ENCODE measurements around the gene SMG6.

DNA sequence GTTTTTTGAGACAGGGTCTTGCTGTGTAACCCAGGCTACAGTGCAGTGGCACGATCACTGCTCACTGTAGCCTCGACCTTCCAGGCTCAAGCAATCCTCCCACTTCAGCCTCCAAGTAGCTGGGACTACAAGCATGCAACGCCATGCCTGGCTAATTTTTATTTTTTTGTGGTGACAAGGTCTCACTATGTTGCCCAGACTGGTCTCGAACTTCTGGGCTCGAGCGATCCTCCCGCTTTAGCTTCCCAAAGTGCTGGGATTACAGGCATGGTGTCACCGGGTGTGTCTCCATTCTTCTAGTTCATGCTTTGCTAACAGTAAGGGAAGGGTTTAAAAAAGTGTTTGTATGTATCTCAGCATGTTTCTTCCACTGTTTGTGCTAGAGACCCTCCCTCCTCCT, 146.9 kb downstream of the SMG6 start:
- TF ChIP-seq, protein P1, sequence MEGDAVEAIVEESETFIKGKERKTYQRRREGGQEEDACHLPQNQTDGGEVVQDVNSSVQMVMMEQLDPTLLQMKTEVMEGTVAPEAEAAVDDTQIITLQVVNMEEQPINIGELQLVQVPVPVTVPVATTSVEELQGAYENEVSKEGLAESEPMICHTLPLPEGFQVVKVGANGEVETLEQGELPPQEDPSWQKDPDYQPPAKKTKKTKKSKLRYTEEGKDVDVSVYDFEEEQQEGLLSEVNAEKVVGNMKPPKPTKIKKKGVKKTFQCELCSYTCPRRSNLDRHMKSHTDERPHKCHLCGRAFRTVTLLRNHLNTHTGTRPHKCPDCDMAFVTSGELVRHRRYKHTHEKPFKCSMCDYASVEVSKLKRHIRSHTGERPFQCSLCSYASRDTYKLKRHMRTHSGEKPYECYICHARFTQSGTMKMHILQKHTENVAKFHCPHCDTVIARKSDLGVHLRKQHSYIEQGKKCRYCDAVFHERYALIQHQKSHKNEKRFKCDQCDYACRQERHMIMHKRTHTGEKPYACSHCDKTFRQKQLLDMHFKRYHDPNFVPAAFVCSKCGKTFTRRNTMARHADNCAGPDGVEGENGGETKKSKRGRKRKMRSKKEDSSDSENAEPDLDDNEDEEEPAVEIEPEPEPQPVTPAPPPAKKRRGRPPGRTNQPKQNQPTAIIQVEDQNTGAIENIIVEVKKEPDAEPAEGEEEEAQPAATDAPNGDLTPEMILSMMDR (IDR thresholded peaks at IDR 0.05), result no peak
- no peak for TF ChIP-seq POLR2A (IDR thresholded peaks at IDR 0.05)
- no peak for TF ChIP-seq POLR2AphosphoS5 (IDR thresholded peaks at IDR 0.05)

All from sigmoid colon (tissue), 4 donors.